Measurements from ENCODE around the gene CACNG6. TPM values are rescaled to one million over a fixed set of nuclear protein-coding genes. Genes with fewer than 3 reads are reported as not detected.

CACNG6 gene
- total and polyA plus RNA-seq, 10 donors: not detected

- TF ChIP-seq CTCF (IDR thresholded peaks at IDR 0.05 in 8 of 11, conservative IDR thresholded peaks at IDR 0.05 in 3 of 11) (no peak), POLR2AphosphoS5 (IDR thresholded peaks at IDR 0.05) (no peak), POLR2A (IDR thresholded peaks at IDR 0.05) (no peak)
- intact Hi-C loops (cut with DNase I; ENCODE audit: low total_unique reads): no loop called here
- Histone ChIP-seq H3K36me3 (no peaks in the 10 kb centered on the region), H3K4me3 (no peak overlapping the region), H3K9me3 (peaks cover 0 to under 1% (median 0%) of the 10 kb centered on the region in 8 donors), H3K4me1 (peaks cover 0 to 5% (median 0%) of the 10 kb centered on the region in 6 donors), H3K27me3 (replicated peaks in 1 of 7) (peaks cover 4 to 100% (median 57%) of the 10 kb centered on the region in 7 donors), H3K27ac (no peak overlapping the region)
- WGBS, 5 donors: 4 to 8% (median 5%) methylated on average over 21 to 22 of the region's 22 CpGs
- no peak for DNase-seq
Measured at GRCh38 chr19:53958823-53959757, 32.3 kb upstream of the CACNG6 start.

- H3K4me1 ChIP-seq: peaks cover 0 to 5% (median 0%) of the 10 kb centered on the region in 6 donors
- TF ChIP-seq POLR2AphosphoS5 (IDR thresholded peaks at IDR 0.05) (no peak), CTCF (IDR thresholded peaks at IDR 0.05 in 8 of 11, conservative IDR thresholded peaks at IDR 0.05 in 3 of 11) (no peak), POLR2A (IDR thresholded peaks at IDR 0.05) (no peak)
Measured at GRCh38 chr19:53960187-53960586, 31.2 kb upstream of the CACNG6 start.

DNA sequence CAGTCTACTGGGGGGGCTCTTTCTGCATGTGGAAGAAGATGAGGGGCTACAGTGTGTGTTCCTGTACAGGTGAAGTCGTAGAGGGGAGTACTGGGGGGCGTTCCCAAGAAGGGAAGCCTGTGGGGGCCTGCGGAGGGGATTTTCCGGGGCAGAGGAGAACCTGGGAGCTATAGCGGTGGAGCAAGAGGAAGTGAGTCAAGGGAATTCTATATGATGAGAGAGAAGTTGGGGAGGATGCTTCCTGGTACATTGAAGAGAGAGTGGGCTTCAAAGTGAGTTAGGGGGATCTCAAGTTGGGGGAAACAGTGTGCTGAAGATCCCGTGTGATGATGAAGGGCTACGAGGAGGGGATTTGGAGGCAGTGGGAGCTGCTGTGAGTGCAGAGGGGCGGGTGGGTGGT is 30.6 kb upstream of the CACNG6 start:
- intact Hi-C loops (cut with DNase I; ENCODE audit: low total_unique reads): no loop called here
- H3K9me3 ChIP-seq: no peaks in the 10 kb centered on the region
- DNase-seq: no peak
- no peak overlapping the region for H3K27ac ChIP-seq
- peaks cover 0 to 5% (median 0%) of the 10 kb centered on the region in 6 donors for H3K4me1 ChIP-seq
- H3K27me3 ChIP-seq (replicated peaks in 1 of 7): peaks cover 4 to 100% (median 57%) of the 10 kb centered on the region in 7 donors
- no peaks in the 10 kb centered on the region for H3K36me3 ChIP-seq
- H3K4me3 ChIP-seq: no peak overlapping the region
- WGBS, 5 donors: 4 to 10% (median 6%) methylated on average over 8 of the region's 8 CpGs
- TF ChIP-seq POLR2AphosphoS5 (IDR thresholded peaks at IDR 0.05): no peak
- no peak for TF ChIP-seq CTCF (IDR thresholded peaks at IDR 0.05 in 8 of 11, conservative IDR thresholded peaks at IDR 0.05 in 3 of 11)
- no peak for TF ChIP-seq POLR2A (IDR thresholded peaks at IDR 0.05)

More at GRCh38 chr19:53960187-53960586, 31.2 kb upstream of the CACNG6 start:
- Histone ChIP-seq H3K9me3 (no peaks in the 10 kb centered on the region), H3K4me3 (no peak overlapping the region), H3K27me3 (replicated peaks in 1 of 7) (peaks cover 4 to 100% (median 57%) of the 10 kb centered on the region in 7 donors), H3K36me3 (no peaks in the 10 kb centered on the region), H3K27ac (no peak overlapping the region)
- intact Hi-C loops (cut with DNase I; ENCODE audit: low total_unique reads): no loop called here
- DNase-seq: no peak
- WGBS, 5 donors: 3 to 8% (median 4%) methylated on average over 10 of the region's 10 CpGs
